GM19240 (cell line): ENCODE data around the gene GSTA5.
"Not testable (repeated sequence)": the region's sequence is repeated elsewhere in the genome, so short reads cannot be mapped to it uniquely, and the experiment has no call there.

Experiments
- DNase-seq: peaks from one replicate; pipeline ENCODE4 v3.0.0; 2011; ENCODE audit warnings: low spot score; ENCODE audit not compliant: insufficient read length

GSTA5 gene

GRCh38 chr6:52834481-52834880 is 6.1 kb downstream of the GSTA5 start:
- DNase-seq: no peak

GRCh38 chr6:52830869-52831268 is 9.7 kb downstream of the GSTA5 start:
- not testable (repeated sequence) for DNase-seq

GRCh38 chr6:52829046-52829817 is 11.4 kb downstream of the GSTA5 start:
- DNase-seq: no peak

- DNase-seq: not testable (repeated sequence)
Observed at GRCh38 chr6:52828621-52829020, 12.0 kb downstream of the GSTA5 start.

GRCh38 chr6:52827073-52827783 is 13.4 kb downstream of the GSTA5 start:
- not testable (repeated sequence) for DNase-seq

GRCh38 chr6:52826513-52826912 is 14.1 kb downstream of the GSTA5 start:
- no peak for DNase-seq

- not testable (repeated sequence) for DNase-seq
Observed at GRCh38 chr6:52825900-52826459, 14.6 kb downstream of the GSTA5 start.

GRCh38 chr6:52825270-52825793 is 15.3 kb downstream of the GSTA5 start:
- DNase-seq: not testable (repeated sequence)

GRCh38 chr6:52821842-52822241 is 18.8 kb downstream of the GSTA5 start:
- DNase-seq: no peak

GRCh38 chr6:52820198-52820597 is 20.4 kb downstream of the GSTA5 start:
- no peak for DNase-seq

- peak; percentile 22 for DNase-seq
Observed at GRCh38 chr6:52815167-52816092, 25.2 kb downstream of the GSTA5 start.

- not testable (repeated sequence) for DNase-seq
Observed at GRCh38 chr6:52814545-52814944, 26.1 kb downstream of the GSTA5 start.

GRCh38 chr6:52809777-52810176 is 30.8 kb downstream of the GSTA5 start:
- DNase-seq: not testable (repeated sequence)

- no peak for DNase-seq
Observed at GRCh38 chr6:52808660-52809059, 32.0 kb downstream of the GSTA5 start.

GRCh38 chr6:52803668-52804255 is 36.9 kb downstream of the GSTA5 start, which contains the start of gene GSTA1:
TSS of gene GSTA1 (minus strand) at chr6:52803816. CDS start at chr6:52799267, 4,549 bp downstream.
- DNase-seq: not testable (repeated sequence)

- no peak for DNase-seq
Observed at GRCh38 chr6:52802806-52803205, 37.8 kb downstream of the GSTA5 start.

GRCh38 chr6:52801188-52801841 is 39.3 kb downstream of the GSTA5 start:
- DNase-seq: no peak

GRCh38 chr6:52799272-52799671 is 41.3 kb downstream of the GSTA5 start:
- not testable (repeated sequence) for DNase-seq

GRCh38 chr6:52794366-52794765 is 46.2 kb downstream of the GSTA5 start:
- DNase-seq: not testable (repeated sequence)

GRCh38 chr6:52790861-52791260 is 49.8 kb downstream of the GSTA5 start:
- no peak for DNase-seq
